Measurements from ENCODE around the gene AGK. TPM values are rescaled to one million over a fixed set of nuclear protein-coding genes. Genes with fewer than 3 reads are reported as not detected.

The AGK gene
- total and polyA plus RNA-seq, 2 experiments from 2014 or later: 15.8 to 27.1 TPM

- no peaks in the 10 kb centered on the region for H3K9me2 ChIP-seq (replicated peaks; ENCODE audit: insufficient read depth)
- peaks cover 85% of the 10 kb centered on the region for H3K79me2 ChIP-seq
- DNase-seq (ENCODE audit: low spot score): no peak
- whole genome bisulfite sequencing (ENCODE audit: low lambda C conversion rate, missing lambda C conversion rate): 83% methylated on average over 4 of the region's 4 CpGs
- no peaks in the 10 kb centered on the region for H3K36me3 ChIP-seq (replicated peaks; ENCODE audit: insufficient read depth, low read depth)
- H3K4me3 ChIP-seq: no peak overlapping the region
- H3K27me3 ChIP-seq: no peaks in the 10 kb centered on the region
- TF ChIP-seq CTCF (IDR thresholded peaks at IDR 0.05; ENCODE audit: poor library complexity) (no peak), EZH2 (IDR thresholded peaks at IDR 0.05; ENCODE audit: borderline replicate concordance) (no peak), EZH2phosphoT487 (IDR thresholded peaks at IDR 0.05; ENCODE audit: low read depth, severe bottlenecking, unreplicated experiment) (no peak)
- no peak overlapping the region for H2AFZ ChIP-seq
- no peak overlapping the region for H3K27ac ChIP-seq
- H3K4me1 ChIP-seq (ENCODE audit: insufficient read depth): peaks cover 9% of the 10 kb centered on the region
- no peaks in the 10 kb centered on the region for H4K20me1 ChIP-seq (ENCODE audit: insufficient read depth, poor library complexity, severe bottlenecking)
- no peaks in the 10 kb centered on the region for H3K9me3 ChIP-seq (ENCODE audit: low read depth)
- H3K4me2 ChIP-seq: no peak overlapping the region
Measured at GRCh38 chr7:141691961-141692360, 140.8 kb downstream of the AGK start.

- TF ChIP-seq EZH2phosphoT487 (IDR thresholded peaks at IDR 0.05; ENCODE audit: low read depth, severe bottlenecking, unreplicated experiment): no peak
Measured at GRCh38 chr7:141693082-141693481, 141.9 kb downstream of the AGK start.

GRCh38 chr7:141695803-141696289, 144.6 kb downstream of the AGK start:
- Histone ChIP-seq H3K4me2 (peak overlapping the region; percentile 37), H3K9me3 (ENCODE audit: low read depth) (no peaks in the 10 kb centered on the region), H3K4me3 (no peak overlapping the region), H4K20me1 (ENCODE audit: insufficient read depth, poor library complexity, severe bottlenecking) (no peaks in the 10 kb centered on the region), H3K27ac (peak overlapping the region; percentile 10), H3K27me3 (no peaks in the 10 kb centered on the region), H3K79me2 (peaks cover 86% of the 10 kb centered on the region), H3K9me2 (replicated peaks; ENCODE audit: insufficient read depth) (no peaks in the 10 kb centered on the region), H3K4me1 (ENCODE audit: insufficient read depth) (peaks cover 9% of the 10 kb centered on the region), H3K36me3 (replicated peaks; ENCODE audit: insufficient read depth, low read depth) (no peaks in the 10 kb centered on the region), H2AFZ (no peak overlapping the region)
- TF ChIP-seq EZH2phosphoT487 (IDR thresholded peaks at IDR 0.05; ENCODE audit: low read depth, severe bottlenecking, unreplicated experiment) (no peak), EZH2 (IDR thresholded peaks at IDR 0.05; ENCODE audit: borderline replicate concordance) (no peak), CTCF (IDR thresholded peaks at IDR 0.05; ENCODE audit: poor library complexity) (no peak)
- WGBS (ENCODE audit: low lambda C conversion rate, missing lambda C conversion rate): 64% methylated on average over 6 of the region's 6 CpGs
- no peak for DNase-seq (ENCODE audit: low spot score)

More at GRCh38 chr7:141693082-141693481, 141.9 kb downstream of the AGK start:
- Histone ChIP-seq H3K9me2 (replicated peaks; ENCODE audit: insufficient read depth) (no peaks in the 10 kb centered on the region), H3K4me2 (no peak overlapping the region), H3K27ac (no peak overlapping the region), H4K20me1 (ENCODE audit: insufficient read depth, poor library complexity, severe bottlenecking) (no peaks in the 10 kb centered on the region), H3K9me3 (ENCODE audit: low read depth) (no peaks in the 10 kb centered on the region), H3K4me1 (ENCODE audit: insufficient read depth) (peaks cover 9% of the 10 kb centered on the region), H3K27me3 (no peaks in the 10 kb centered on the region), H3K4me3 (no peak overlapping the region), H3K36me3 (replicated peaks; ENCODE audit: insufficient read depth, low read depth) (no peaks in the 10 kb centered on the region), H3K79me2 (peaks cover 91% of the 10 kb centered on the region), H2AFZ (no peak overlapping the region)
- WGBS (ENCODE audit: low lambda C conversion rate, missing lambda C conversion rate): 93% methylated on average over 3 of the region's 3 CpGs
- no peak for DNase-seq (ENCODE audit: low spot score)

- H2AFZ ChIP-seq: no peak overlapping the region
- H3K4me2 ChIP-seq: no peak overlapping the region
- H3K27me3 ChIP-seq: no peaks in the 10 kb centered on the region
- H3K27ac ChIP-seq: peak overlapping the region; percentile 10
- H3K36me3 ChIP-seq (replicated peaks; ENCODE audit: insufficient read depth, low read depth): no peaks in the 10 kb centered on the region
- TF ChIP-seq EZH2 (IDR thresholded peaks at IDR 0.05; ENCODE audit: borderline replicate concordance) (no peak), EZH2phosphoT487 (IDR thresholded peaks at IDR 0.05; ENCODE audit: low read depth, severe bottlenecking, unreplicated experiment) (no peak), CTCF (IDR thresholded peaks at IDR 0.05; ENCODE audit: poor library complexity) (no peak)
- no peaks in the 10 kb centered on the region for H4K20me1 ChIP-seq (ENCODE audit: insufficient read depth, poor library complexity, severe bottlenecking)
- WGBS (ENCODE audit: low lambda C conversion rate, missing lambda C conversion rate): 47% methylated on average over 2 of the region's 2 CpGs
- no peak for DNase-seq (ENCODE audit: low spot score)
- no peaks in the 10 kb centered on the region for H3K9me3 ChIP-seq (ENCODE audit: low read depth)
- H3K9me2 ChIP-seq (replicated peaks; ENCODE audit: insufficient read depth): no peaks in the 10 kb centered on the region
- no peak overlapping the region for H3K4me3 ChIP-seq
- H3K79me2 ChIP-seq: peaks cover 81% of the 10 kb centered on the region
- H3K4me1 ChIP-seq (ENCODE audit: insufficient read depth): peaks cover 9% of the 10 kb centered on the region
Measured at GRCh38 chr7:141696348-141696747, 145.1 kb downstream of the AGK start.
